Lower lobe of right lung (tissue), 2 donors: ENCODE data around the gene ADIPOR2. TPM values are rescaled to one million over a fixed set of nuclear protein-coding genes. Genes with fewer than 3 reads are reported as not detected.

Experiments used
- ATAC-seq, 2 donors: fragments of 200-7000 bp; cut with Tn5 transposase; one replicate each; pipeline ENCODE4 v1.9.1; 2020 to 2022; ENCODE audit warnings: mild to moderate bottlenecking in 2 of 2, moderate library complexity in 2 of 2
- DNase-seq: peaks from one replicate; pipeline ENCODE4 v3.0.0-alpha.2; 2020
- H3K27ac ChIP-seq: fragments of 200-600 bp; one replicate; pipeline ENCODE4 v1.8.0; 2022
- H3K27me3 ChIP-seq: fragments of 200-600 bp; one replicate; pipeline ENCODE4 v1.8.0; 2022; ENCODE audit warnings: low read depth
- H3K36me3 ChIP-seq: fragments of 200-600 bp; one replicate; pipeline ENCODE4 v1.8.0; 2022; ENCODE audit warnings: mild to moderate bottlenecking
- H3K4me1 ChIP-seq: fragments of 200-600 bp; one replicate; pipeline ENCODE4 v1.8.0; 2022
- H3K4me3 ChIP-seq: fragments of 200-600 bp; one replicate; pipeline ENCODE4 v1.8.0; 2022; ENCODE audit warnings: mild to moderate bottlenecking
- H3K9me3 ChIP-seq: fragments of 200-600 bp; one replicate; pipeline ENCODE4 v1.8.0; 2022
- CTCF ChIP-seq: fragments of 200-600 bp; IDR thresholded peaks from one replicate; pipeline ENCODE4 v1.8.0; 2022; ENCODE audit warnings: antibody characterized with exemption, mild to moderate bottlenecking
- intact Hi-C: fragments of 100-400 bp; cut with DNase I; formaldehyde crosslinking; loops from one replicate; pipeline ENCODE4 v1.11.0; 2022
- total RNA-seq: library from RNA; stranded (reverse); fragmentation: NEBNext Ultra II Directional; extraction: Animal tissue kit (Norgen Biotek cat#: 25700); gene quantifications from one replicate; pipeline ENCODE4 v1.2.1, GENCODE V29; 2021
- donor health status: DM: no; HTN: yes; CAD: no; lungs with severe emphysema.

The ADIPOR2 gene
- total RNA-seq, 1 donor from 2014 or later, result 83.8 TPM

DNA sequence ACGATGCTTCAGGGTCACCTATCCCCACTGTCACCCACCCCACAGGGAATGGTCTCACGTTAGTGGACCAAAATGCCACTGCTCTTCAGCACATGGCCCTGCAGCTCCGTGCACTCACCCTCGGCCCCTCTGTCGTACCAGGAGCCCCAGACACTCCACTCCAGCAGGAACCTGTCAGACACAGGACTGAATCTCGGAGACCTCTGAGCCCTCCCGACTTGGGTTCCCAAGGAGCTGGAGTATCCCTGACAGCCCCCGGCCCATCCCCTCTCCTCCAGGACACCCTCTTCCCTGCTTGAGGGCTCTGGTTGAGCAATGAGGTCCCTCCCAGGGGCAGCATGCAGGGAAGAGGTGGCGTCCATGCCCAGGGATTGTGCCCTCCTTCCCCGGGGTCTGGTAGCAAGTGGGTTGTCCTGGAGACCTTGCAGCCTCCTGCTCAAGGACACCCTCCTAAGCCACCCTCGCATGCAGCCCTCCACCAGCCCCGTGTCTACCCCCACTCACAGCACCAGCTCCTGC is 109.1 kb downstream of the ADIPOR2 start:
- Histone ChIP-seq H3K9me3 (no peaks in the 10 kb centered on the region), H3K4me3 (no peak overlapping the region), H3K36me3 (no peaks in the 10 kb centered on the region), H3K4me1 (peaks cover 19% of the 10 kb centered on the region), H3K27ac (no peak overlapping the region), H3K27me3 (no peaks in the 10 kb centered on the region)
- intact Hi-C loops, result loop anchor here (10.0 kb wide), 1 partner anchor 135 kb away; no protein-coding TSS in a partner anchor
- TF ChIP-seq CTCF, result no peak
- DNase-seq, result peak; percentile 34
- ATAC-seq, result no peak

GRCh38 chr12:1800401-1801302 is 109.8 kb downstream of the ADIPOR2 start:
- DNase-seq (peak; percentile 59), ATAC-seq (no peak)
- Histone ChIP-seq H3K4me1 (peaks cover 12% of the 10 kb centered on the region), H3K27me3 (no peaks in the 10 kb centered on the region), H3K4me3 (no peak overlapping the region), H3K27ac (no peak overlapping the region), H3K36me3 (no peaks in the 10 kb centered on the region), H3K9me3 (no peaks in the 10 kb centered on the region)
- peak; percentile 38 for TF ChIP-seq CTCF
- intact Hi-C loops, result no loop called here

GRCh38 chr12:1801303-1801975 is 110.6 kb downstream of the ADIPOR2 start:
- H3K9me3 ChIP-seq, result no peaks in the 10 kb centered on the region
- peaks cover 9% of the 10 kb centered on the region for H3K4me1 ChIP-seq
- intact Hi-C loops, result no loop called here
- H3K27me3 ChIP-seq, result no peaks in the 10 kb centered on the region
- TF ChIP-seq CTCF, result no peak
- no peak for DNase-seq
- ATAC-seq, result no peak
- no peak overlapping the region for H3K27ac ChIP-seq
- H3K4me3 ChIP-seq, result no peak overlapping the region
- no peaks in the 10 kb centered on the region for H3K36me3 ChIP-seq

DNA sequence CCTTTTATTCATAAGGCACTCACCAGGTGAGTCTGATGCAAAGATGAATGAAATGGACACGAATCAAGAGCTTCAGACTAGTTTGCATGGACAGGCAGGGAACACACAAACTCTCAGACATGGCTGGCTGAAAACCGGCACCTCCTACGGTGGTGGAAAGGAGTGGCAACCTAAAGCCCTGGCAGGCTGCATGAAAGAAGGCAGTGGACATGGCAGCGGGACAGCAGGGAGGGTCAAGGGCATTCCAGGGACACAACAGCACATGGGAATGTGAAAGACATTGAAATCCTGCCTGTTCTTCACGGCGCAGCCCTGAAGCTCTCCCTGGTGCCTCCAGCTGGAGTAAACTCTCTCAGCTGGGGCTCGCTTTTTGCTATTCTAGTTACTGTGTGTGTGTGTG is 112.9 kb downstream of the ADIPOR2 start:
- no peaks in the 10 kb centered on the region for H3K9me3 ChIP-seq
- H3K4me3 ChIP-seq, result no peak overlapping the region
- ATAC-seq (no peak), DNase-seq (no peak)
- no peak overlapping the region for H3K27ac ChIP-seq
- TF ChIP-seq CTCF, result no peak
- H3K4me1 ChIP-seq, result peaks cover 4% of the 10 kb centered on the region
- intact Hi-C loops, result no loop called here
- no peaks in the 10 kb centered on the region for H3K36me3 ChIP-seq
- H3K27me3 ChIP-seq, result no peaks in the 10 kb centered on the region

DNA sequence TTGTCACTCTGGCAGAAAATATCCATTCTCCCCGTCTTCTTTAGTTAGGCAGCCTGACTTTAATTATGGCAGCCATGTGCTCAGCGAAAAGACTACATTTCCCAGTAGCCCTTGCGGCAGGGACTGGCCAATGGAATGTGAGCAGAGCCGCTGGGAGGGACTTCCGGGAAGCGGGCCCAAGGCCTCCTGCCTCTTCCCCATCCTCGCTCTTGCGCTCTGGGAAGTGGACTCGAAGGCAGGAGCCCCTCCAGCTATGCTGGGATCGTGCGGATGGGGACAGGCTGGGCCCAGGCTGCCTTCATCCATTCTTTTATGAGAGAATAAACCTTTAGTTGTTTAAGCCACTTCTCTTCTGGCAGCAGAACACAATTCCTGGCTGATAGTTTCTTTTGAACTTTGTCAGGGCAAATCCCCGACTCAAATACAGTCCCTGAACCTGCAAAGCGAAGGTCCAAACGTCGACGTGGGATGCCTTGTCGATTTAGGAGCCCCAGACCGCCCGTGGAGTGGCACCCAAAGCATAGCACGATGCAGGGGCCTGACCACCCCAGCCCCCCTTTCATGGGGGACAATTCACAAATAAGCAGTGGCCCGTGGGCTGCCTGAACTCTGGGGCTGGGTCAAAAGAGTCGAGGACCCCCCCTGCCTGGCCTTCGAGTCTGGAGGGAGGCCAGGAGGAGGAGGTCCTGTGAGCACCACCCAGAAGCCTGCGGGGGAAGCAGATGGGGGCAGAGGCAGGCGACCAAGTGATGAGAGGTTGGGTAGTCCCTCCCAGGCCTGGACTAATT is 113.9 kb downstream of the ADIPOR2 start:
- Histone ChIP-seq H3K36me3 (no peaks in the 10 kb centered on the region), H3K4me1 (peaks cover 4% of the 10 kb centered on the region), H3K27me3 (no peaks in the 10 kb centered on the region), H3K9me3 (no peaks in the 10 kb centered on the region), H3K27ac (peak overlapping the region; percentile 43), H3K4me3 (no peak overlapping the region)
- TF ChIP-seq CTCF, result no peak
- intact Hi-C loops, result no loop called here
- ATAC-seq (peak; percentile 86 to 94), DNase-seq (peak; percentile 92)
